ENCODE measurements around the gene KIFAP3.

GRCh38 chr1:169929210-169929526, 145.3 kb downstream of the KIFAP3 start:
- TF ChIP-seq MAX (IDR thresholded peaks at IDR 0.05) = no peak
- TF ChIP-seq CTCF (IDR thresholded peaks at IDR 0.05; ENCODE audit: low read depth, low read length, missing input control) = no peak
- TF ChIP-seq EGR1 (IDR thresholded peaks at IDR 0.05; ENCODE audit: low read depth in 2 of 2) = no peak
- peak in 1 of 2 donors; percentile 3 for TF ChIP-seq RAD21 (IDR thresholded peaks at IDR 0.05)
- no peak for TF ChIP-seq SP1 (IDR thresholded peaks at IDR 0.05)
- no peak for TF ChIP-seq YY1 (IDR thresholded peaks at IDR 0.05)
- TF ChIP-seq TAF1 (conservative IDR thresholded peaks at IDR 0.05) = no peak
- TF ChIP-seq REST (IDR thresholded peaks at IDR 0.05) = no peak
- no peak for TF ChIP-seq GABPA (IDR thresholded peaks at IDR 0.05 in 1 of 2, conservative IDR thresholded peaks at IDR 0.05 in 1 of 2)
- TF ChIP-seq RXRA (IDR thresholded peaks at IDR 0.05) = no peak
- TF ChIP-seq FOXA1 (IDR thresholded peaks at IDR 0.05) = no peak
- no peak for TF ChIP-seq ATF3 (IDR thresholded peaks at IDR 0.05)
- TF ChIP-seq ZBTB33 (IDR thresholded peaks at IDR 0.05) = no peak
- no peak for TF ChIP-seq JUND (IDR thresholded peaks at IDR 0.05)
